ENCODE measurements around the gene TUBB1.
"Not testable (repeated sequence)": the region's sequence is repeated elsewhere in the genome, so short reads cannot be mapped to it uniquely, and the experiment has no call there.

Gene TUBB1

DNA sequence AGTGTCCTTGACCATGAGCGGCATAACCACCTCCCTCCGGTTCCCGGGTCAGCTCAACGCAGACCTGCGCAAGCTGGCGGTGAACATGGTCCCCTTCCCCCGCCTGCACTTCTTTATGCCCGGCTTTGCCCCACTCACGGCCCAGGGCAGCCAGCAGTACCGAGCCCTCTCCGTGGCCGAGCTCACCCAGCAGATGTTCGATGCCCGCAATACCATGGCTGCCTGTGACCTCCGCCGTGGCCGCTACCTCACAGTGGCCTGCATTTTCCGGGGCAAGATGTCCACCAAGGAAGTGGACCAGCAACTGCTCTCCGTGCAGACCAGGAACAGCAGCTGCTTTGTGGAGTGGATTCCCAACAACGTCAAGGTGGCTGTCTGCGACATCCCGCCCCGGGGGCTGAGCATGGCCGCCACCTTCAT, 4.9 kb downstream of the TUBB1 start:
- DNase-seq = no peak

DNA sequence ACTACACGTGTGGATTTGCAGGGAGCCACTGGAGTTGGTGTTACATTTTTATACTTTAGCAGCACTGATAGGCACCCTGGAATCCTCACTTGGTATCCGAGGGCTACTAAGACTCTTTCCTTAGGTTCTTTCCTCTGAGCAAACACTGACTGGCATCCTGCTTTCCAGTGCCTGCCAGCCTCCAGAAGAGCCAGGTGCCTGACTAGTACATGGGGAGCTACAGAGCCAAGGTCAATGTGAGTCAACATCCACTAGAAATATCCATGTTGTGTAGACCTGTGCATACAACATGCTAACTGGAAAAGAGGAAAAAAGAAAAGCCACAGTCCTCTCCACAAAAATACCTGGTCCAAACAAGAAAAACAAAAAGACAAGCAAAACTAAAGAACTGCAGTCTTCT, 5.9 kb downstream of the TUBB1 start:
- DNase-seq = no peak

DNA sequence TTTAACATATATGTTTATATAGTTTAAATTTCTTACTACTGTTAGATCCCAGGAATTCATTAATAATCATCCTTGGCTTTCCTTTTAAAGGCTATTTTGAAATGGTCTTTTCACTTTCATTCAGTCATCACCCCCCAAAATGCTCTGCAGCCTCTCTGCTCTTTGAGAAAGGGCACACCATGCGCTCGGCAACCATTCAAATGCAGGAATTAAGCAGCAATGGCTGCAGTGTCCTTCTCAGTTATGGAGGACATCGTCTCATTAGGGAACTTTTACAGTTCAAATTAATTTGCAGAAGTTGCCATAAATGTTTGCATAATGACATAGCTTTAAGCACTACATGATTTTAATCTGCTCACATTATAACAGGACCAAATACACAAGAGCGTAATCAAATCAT, 6.3 kb downstream of the TUBB1 start:
- no peak for DNase-seq

DNA sequence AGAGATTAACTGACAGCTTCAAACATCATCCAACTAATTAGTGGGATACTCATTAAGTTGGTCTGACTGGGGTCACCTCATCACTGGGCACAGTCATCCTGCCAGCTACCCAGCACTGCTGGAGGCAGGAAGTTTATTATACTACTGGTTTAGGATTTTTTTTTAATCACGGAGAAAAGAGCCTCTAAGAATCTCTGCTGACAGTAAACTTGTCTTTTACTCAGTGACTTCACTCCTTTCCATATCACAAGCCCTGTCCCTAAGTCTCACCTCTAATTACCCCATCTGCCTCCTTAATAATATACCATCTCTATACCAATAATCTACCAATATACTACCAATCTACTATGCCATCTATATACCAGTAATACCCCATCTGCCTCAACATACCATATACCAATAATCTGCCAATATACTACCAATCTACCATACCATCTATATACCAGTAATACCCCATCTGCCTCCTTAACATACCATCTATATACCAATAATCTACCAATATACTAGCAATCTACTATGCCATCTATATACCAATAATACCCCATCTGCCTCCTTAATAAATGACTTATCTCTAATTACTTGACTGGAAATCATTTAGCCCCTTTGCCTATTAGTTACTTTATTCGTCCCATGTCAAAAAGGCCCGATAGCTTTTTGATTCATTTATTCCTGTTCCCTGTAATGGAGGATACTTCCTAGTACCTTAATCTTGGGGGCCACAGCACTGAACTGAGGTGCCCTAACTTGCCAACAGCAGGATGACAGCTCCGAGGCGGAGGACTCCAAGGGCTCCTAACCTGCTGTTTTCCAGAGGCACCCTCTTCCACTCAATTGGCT, 7.9 kb downstream of the TUBB1 start:
- DNase-seq = no peak

DNA sequence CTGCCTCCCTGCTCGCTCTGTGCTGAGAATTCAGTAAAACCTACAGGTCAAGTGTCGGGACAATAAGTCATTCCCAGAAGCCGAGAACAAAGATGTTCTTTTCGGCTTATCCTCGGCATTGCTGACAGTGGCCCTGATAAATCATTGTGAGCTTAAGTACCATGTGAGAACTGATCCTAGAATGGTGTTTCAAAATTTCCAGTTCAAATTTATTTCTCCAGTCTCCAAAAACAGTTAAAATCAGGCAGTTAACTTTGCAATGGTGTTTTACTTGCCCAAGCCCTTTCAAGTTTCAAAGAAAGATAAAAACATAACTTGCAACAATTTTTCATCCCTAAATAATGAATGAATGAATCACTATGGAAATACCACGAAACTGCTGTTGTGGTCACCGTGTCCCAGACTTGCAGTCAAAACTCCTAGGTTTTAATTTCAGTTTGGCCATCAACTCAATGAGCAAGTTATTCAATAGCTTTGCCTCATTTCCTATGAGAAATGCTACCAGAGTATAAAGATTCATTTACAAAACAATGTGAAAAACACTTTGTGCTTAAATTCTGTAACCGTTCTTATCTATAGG, 8.6 kb downstream of the TUBB1 start:
- no peak for DNase-seq

DNA sequence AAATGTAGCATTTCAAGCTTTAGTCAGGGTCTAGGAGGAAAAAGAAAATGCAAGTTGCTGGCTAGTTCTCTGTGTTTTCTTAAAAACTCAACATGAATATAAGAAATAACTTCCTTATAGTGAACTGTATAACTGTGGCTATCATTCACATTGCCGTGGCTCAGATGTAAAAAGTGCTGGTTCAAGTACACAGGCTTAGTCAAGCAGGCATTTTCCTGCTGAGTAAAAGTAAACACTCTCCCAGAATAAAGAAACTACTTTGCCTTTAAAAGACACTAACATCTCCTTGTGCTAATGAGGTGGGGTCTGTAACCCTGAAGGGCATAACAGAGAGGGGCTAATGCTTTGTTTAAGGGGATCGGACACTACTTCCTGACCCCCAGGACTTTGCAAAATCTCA, 9.6 kb downstream of the TUBB1 start:
- DNase-seq = no peak

DNA sequence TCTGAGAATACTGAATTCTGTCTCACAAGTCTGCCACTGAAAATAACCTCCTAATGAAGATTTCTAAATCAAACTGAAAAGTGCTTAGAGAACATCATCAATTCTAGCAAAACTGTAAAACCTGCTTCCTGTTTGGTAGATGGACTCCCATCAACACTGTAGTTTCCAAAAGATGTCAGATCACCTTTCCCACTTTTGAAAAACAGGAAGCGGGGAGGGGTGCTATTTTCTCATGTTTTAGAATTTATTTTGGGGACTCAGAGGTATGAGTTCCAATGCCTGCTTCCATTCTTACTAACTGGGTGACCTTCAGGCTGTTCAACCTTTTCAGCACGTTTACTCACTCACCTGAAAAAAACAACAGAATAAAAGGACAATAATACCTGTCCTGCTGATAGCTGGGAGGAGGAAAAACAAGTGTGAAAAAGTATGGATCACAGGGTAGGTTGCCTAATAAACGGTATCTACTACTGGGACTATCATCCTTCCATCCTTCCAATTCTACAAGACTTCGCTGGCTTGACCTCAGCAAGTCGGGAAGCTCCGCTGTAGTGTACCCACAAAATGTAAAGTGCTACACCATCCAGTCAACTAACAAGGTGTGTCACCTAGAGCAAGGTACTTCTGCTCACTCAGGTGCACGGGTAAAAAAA, 11.8 kb downstream of the TUBB1 start:
- DNase-seq = peak; percentile 56

DNA sequence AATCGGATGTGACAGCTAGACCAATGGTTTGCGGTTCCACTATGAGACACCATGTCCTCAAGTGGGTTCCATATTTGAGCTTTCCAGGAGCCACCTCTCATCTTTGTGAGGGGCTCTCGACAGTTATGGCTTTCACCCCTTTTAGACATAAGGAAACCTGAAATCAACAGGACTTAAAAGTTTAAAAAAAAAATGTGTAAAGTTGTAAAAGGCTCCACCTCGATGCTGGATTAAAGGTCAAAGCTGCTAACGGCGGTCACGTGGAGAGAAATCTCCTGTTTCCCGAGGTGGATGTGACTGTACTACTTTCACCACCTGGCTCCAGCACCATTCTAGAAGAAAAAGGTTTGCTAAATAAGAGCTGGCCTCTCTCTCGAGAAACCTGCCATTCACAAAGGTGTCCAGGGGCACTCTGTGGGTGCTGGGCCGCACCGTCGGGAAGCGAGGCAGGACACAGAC, 12.4 kb downstream of the TUBB1 start:
- peak; percentile 22 for DNase-seq

DNA sequence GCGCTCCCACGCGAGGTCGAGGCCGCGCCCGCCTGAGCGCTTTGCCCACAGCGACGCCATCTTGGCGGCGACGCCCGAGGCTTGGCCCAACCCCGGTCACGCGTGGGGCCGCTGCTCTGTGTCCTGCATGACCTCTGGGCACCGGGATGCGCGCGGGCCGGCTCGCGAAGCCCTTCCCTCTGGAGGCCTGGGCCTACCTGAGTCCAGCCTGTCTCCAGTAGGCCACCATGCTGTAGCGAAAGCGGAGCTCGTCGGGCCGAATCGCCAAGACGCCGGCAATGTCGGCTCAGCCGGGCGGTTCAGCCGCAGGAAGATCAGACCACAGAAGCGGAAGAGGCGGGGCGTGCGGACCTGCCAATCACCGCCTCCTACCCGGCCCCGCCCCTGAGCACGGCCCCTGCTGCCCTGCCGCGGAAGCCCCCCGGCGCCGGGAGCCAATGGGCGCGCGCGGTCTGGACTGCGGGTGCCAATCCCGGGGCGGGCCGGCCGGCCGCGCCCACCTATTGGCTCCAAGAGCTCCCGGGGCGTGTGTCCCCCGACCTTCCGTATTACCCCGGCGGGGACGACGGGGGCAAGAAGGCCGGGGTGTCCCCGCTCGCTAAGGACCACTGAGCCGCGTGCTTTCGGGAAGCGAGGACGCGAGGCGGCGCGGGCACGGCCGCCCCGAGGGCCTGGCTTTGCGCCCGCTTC, 12.9 kb downstream of the TUBB1 start, which contains the start of gene ATP5F1E:
TSS of gene ATP5F1E (minus strand) at position 313 of the 690 bp plus-strand sequence. CDS start at position 229, 84 bp downstream.
- peak; percentile 96 for DNase-seq

DNA sequence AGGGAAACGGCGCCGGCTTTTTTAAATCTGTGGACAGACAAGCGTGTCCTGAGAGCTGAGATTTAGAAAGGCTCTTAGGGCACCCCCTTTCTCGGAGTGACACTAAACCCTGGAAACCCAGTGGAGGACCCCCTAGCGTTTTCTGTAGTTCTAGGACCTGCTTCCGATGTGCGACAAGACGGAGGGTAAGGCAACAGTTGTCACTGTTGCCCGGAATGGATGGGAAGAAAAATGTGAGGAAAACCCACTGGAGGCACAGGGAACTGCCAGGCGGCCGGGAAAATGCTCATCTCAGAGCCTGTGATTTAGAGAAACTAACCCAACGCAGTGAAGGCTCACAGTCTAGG, 13.5 kb downstream of the TUBB1 start:
- DNase-seq = no peak

DNA sequence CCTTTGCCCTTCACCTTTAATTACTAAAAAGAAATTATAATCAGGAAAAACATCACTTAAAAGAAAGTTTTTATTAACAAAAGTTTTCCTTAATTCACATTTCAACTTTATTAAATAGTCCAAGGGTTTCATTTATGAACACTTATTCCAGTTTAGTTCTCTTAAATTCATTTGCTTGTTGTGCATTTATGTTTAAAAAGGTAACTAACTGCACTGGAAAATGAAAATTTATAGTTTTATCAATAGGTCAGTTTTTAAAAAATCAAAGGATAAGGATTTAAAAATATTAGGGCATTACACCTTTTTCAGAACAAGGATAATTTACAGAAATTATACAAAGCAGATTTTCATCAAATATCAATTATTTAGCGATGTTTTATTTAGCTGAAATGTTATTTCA, 13.9 kb downstream of the TUBB1 start:
- DNase-seq = no peak

DNA sequence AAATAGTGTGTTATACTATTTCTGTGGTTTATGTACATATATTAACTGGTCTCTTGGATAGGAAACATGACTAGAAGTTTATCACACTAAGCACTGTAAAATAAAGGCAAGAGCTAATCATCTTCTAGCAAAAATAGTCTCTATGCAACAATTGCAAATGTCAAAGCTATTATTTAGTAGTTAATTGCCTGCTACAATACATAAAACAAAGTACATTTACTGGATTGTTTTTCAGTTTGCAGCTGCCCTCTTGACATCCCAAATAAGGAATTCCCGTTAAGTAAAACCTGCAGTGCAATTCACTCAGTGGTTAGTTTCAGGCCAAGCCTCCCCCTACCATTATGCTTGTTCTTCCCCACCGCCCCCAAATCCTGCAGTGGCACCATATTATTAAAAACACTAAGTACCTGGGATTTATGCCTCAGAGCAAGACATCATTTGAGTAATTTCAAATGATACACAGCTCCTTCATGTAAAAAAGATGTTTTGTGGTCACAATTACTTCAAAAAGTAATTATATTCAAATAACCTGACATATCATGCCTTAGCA, 14.5 kb downstream of the TUBB1 start:
- DNase-seq = no peak

DNA sequence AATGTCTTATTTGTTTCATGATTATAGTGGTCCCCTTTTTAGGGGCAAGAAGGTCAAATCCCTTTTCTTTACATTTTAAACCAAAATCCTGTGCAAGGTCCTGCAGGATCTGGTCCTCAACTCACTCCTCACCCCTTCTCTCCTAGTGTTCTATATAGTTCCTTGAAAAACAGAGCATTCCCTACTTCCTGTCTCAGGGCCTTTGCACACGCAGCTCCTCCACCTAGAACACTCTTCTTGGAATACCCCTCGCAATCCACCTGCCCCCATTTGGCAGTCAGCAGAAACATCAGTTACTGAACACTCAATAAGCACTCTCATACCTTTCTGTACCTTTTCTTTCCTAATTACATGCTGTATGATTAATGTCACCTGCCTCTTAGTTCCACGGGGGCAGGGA, 16.2 kb downstream of the TUBB1 start:
- no peak for DNase-seq

DNA sequence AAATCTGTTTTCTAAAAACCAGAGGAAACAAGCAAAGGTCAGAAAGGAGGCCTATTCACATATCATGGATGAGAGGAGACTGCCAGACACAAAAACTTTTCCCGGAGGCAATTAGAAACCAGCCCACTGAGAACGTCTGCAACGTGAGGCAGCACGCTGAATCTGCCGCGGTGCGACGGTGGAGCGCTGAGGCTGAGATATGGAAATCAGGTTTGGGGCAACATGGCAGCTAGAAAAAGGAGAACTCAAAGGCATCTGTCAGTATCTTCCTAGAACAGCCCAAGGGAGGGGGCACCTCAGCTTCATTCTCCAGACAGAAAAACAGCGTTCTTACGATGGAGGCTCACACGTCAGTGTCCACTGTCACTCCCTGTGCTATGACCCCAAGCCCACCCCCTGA, 18.2 kb downstream of the TUBB1 start:
- no peak for DNase-seq

DNA sequence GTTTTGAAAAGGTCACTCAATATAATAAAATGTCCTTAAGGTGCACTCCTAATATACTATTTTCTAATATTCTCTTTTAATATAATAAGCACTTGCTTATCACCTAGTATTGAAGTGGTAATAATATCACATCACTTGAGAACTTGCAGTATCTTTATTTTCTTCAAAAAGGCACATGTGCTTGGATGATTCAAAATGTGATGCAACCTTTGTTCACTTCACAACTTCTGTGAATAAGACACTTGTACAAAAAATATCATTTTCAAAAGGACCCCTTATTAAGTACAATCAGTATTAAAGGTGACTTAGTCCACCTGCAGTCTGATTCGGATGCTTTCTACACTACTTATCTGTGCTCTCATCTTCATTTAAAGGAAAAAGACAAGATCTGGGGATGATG, 20.0 kb downstream of the TUBB1 start:
- no peak for DNase-seq

DNA sequence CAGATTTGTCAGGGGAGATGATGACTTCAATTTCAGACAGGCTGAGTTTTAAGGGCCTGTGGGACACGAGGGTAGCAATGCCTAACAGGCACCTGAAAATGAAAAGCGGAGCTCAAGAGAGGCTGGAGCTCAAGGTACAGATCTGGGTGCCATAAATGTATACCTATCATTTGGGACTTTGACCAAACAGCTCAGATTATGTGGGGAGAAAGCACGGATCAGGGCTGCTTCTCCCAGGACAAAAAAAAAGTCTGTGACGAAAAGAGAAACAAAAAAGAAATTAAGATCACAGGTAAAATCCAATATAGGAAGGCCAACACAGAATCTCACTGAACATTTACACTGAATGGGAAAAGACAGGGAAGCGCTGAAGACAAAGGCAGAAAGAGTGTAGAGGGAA, 21.4 kb downstream of the TUBB1 start:
- DNase-seq = no peak

DNA sequence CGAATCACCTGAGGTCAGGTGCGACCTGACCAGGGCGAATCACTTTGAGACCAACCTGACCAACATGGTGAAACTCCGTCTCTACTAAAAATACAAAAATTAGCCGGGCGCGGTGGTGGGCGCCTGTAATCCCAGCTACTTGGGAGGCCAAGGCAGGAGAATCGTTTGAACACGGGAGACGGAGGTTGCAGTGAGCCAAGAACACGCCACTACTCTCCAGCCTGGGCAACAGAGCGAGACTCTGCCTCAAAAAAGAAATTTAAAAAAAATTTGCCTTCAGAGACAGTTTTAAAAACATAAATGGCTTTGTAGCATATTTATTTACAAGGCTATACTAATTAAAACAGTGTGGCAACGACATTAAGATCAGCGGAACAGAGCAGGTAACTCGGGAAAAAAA, 22.3 kb downstream of the TUBB1 start:
- not testable (repeated sequence) for DNase-seq

DNA sequence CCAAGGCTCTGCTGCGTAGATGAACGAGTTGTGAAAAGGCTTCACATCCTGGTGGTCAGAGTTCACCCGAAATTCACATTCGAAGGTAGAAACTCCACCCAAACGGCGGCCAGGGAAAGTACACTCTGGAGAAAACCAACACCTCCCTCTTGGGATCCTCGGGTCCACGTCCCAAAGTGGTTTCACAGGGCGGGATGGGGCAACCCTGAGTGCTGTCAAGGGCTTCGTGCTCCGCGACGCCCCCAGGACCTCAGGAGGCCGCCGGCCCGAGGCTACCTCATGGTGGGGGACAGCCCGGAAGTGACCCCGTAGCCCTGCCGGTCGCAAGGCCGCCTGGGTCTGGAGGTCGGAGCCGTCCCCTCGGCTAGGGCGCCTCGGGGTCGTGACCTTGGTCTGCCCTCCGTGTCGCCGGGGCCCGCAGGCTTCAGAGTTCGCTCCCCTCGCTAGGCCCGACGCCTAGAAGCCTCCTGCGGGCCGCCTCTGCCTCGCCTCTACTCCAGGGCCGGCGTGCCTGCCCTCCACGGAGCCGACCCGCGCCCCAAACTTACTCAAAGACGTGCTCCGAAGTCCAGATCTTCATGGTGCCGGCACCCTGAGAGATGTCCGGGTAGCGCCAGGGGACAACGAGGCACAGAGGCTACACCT, 23.0 kb downstream of the TUBB1 start, which contains the start of gene PRELID3B:
TSS of gene PRELID3B (minus strand) at position 636 of the 645 bp plus-strand sequence. CDS start at position 580, 56 bp downstream.
- peak; percentile 36 for DNase-seq

DNA sequence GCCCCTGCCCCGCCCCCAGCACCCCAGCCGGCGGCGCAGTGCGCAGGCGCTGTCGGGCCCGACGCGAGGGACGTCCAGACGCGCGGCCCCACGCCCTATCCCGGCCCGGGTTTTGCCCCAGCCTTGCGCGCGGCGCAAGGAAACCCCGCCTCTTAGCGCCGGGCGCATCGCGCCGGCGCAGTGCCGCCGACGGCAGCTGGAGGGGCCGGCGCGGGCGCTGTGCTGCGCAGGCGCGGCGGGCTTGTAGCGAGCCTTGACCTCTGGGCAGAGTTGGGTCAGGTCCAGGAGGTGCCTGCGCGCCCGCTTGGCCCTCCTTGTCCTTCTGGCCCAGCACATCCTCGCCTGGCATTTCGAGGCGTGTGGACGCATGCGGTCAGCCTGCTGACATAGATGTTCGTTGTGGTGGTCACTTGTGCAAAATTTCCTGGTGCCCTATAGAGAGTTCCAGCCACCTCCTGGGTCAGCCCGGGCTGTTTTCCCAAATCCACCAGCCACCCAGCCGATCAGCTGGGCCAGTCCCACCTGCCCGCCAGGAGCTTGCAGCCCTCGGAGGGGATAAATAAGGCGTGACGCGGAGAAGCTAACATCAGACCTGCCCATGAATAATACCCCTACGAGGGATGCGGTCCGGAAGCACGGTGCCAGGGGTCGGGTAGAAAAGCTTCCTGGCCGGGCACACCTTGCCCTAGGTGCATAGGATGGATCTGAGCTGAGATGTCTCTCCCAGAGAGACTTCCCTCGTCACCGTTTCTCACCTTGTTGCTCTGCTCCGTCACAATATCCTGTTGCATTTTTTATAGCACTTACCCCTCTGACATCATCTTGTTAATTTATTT, 23.8 kb downstream of the TUBB1 start:
- DNase-seq = peak; percentile 97

DNA sequence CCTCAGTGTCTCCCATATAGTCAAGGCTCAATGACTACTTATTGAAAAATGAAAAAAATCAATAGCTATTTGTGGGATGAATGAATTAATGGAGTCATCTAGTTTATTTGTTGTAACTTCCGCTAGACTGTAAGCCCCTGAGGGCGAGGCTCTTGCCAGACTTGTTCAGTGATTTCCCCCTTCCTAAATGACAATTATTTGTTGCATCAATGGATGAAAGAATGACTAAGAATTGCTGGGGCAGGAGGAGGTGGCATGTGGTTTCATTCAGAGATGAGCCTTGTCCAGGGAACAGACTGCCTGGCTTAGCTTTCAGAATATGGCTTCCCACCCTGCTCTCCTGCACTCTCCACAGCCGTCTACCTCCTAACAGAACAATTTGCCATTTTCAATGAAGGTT, 24.5 kb downstream of the TUBB1 start:
- no peak for DNase-seq

DNA sequence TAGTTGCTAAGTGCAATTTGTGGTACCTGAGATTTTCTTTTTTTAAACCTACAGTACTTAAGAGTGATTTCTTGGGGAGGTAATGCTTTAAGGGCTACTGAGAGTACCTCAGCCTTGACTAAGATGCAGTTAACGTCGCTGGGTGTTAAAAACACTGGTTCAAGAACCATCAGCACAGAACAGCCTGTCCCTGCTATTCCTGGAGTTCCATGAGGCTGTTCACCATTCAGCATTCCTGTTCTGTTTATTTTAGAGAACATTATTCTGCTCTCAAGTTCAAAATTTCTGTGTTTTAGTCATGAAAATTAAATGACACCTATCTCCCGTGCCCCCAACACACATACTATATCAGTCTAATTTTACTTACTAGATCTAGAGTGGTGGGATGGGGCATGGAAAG, 25.1 kb downstream of the TUBB1 start:
- no peak for DNase-seq

DNA sequence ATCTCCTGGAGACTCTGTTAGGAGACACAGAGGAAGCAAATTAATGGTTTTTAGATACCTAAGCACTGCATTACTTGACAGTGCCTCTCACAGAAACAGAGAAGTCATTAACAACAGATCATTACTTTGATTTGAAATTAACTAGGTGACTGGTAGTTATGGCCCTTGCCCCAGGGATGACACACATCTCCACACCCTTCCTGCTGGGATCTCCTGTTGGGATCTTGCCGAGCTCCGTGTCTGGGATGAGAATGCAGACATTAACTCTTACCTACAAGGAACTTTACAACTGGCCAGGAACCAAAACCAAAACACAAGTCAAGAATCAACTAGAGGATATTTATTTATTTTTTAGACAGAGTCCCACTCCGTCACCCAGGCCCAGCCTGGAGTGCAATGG, 25.6 kb downstream of the TUBB1 start:
- DNase-seq = no peak
